HepG2 (cell line): ENCODE data around the gene LTB4R. TPM values are rescaled to one million over a fixed set of nuclear protein-coding genes. Genes with fewer than 3 reads are reported as not detected.

Experiments used
- AGO1 ChIP-seq: fragments of 200-400 bp; formaldehyde crosslinking; IDR thresholded peaks from 2 replicates; pipeline ENCODE4 v1.6.1; 2017; ENCODE audit warnings: mild to moderate bottlenecking, low read depth, low read length, moderate library complexity; ENCODE audit not compliant: poor library complexity, severe bottlenecking
- AKAP8 ChIP-seq: sonication (generic); formaldehyde crosslinking; IDR thresholded peaks from 2 replicates; pipeline ENCODE4 v1.5.1; 2020; ENCODE audit warnings: mild to moderate bottlenecking, missing genetic modification reagents
- ARNT ChIP-seq: fragments of 450-650 bp; IDR thresholded peaks from 2 replicates; pipeline ENCODE4 v1.6.1; 2017
- CHD4 ChIP-seq: fragments of 200-600 bp; sonication (generic); IDR thresholded peaks from 2 replicates; pipeline ENCODE4 v1.7.0; 2017; ENCODE audit warnings: mild to moderate bottlenecking, low read length, borderline replicate concordance
- GABPB1 ChIP-seq: IDR thresholded peaks from 2 replicates; pipeline ENCODE4 v1.6.1; 2016; ENCODE audit warnings: mild to moderate bottlenecking, missing genetic modification reagents, moderate library complexity, missing compliant biosample characterization
- HMGA1 ChIP-seq: sonication (generic); formaldehyde crosslinking; conservative IDR thresholded peaks from 2 replicates; pipeline ENCODE4 v1.4.0; 2020; ENCODE audit warnings: missing genetic modification reagents
- KDM1A ChIP-seq: IDR thresholded peaks from 2 replicates; pipeline ENCODE4 v1.6.1; 2016; ENCODE audit warnings: missing compliant biosample characterization
- LRRFIP1 ChIP-seq: sonication (generic); formaldehyde crosslinking; conservative IDR thresholded peaks from 2 replicates; pipeline ENCODE4 v1.4.0; 2020; ENCODE audit warnings: missing genetic modification reagents
- PBX3 ChIP-seq: sonication (generic); formaldehyde crosslinking; IDR thresholded peaks from 2 replicates; pipeline ENCODE4 v1.8.1; 2023; ENCODE audit warnings: missing genetic modification reagents, inconsistent platforms, borderline replicate concordance
- PHF21A ChIP-seq: sonication (generic); formaldehyde crosslinking; IDR thresholded peaks from 2 replicates; pipeline ENCODE4 v1.5.0; 2020; ENCODE audit warnings: mild to moderate bottlenecking, missing genetic modification reagents
- REST ChIP-seq, 2 experiments: IDR thresholded peaks; 2 replicates each; pipeline ENCODE4 v1.6.1; 2011 to 2012; ENCODE audit warnings: low read length in 2 of 2, borderline replicate concordance in 1 of 2, low read depth in 1 of 2, mild to moderate bottlenecking in 1 of 2, moderate library complexity in 1 of 2
- SAP130 ChIP-seq: IDR thresholded peaks from 2 replicates; pipeline ENCODE4 v1.6.1; 2016; ENCODE audit warnings: low read depth
- SIN3A ChIP-seq: IDR thresholded peaks from 2 replicates; pipeline ENCODE4 v1.6.1; 2011; ENCODE audit warnings: low read depth, mild to moderate bottlenecking, control low read depth, low read length, borderline replicate concordance
- TBP ChIP-seq: sonication (generic); formaldehyde crosslinking; IDR thresholded peaks from 2 replicates; pipeline ENCODE4 v1.5.0; 2020; ENCODE audit warnings: missing genetic modification reagents
- YEATS2 ChIP-seq: sonication (generic); formaldehyde crosslinking; IDR thresholded peaks from 2 replicates; pipeline ENCODE4 v1.4.0; 2020; ENCODE audit warnings: missing genetic modification reagents, borderline replicate concordance
- ZFP91 ChIP-seq: sonication (generic); formaldehyde crosslinking; IDR thresholded peaks from 2 replicates; pipeline ENCODE4 v1.9.0; 2022; ENCODE audit warnings: missing genetic modification reagents, mild to moderate bottlenecking, borderline replicate concordance
- ZNF235 ChIP-seq: sonication (generic); formaldehyde crosslinking; IDR thresholded peaks from 2 replicates; pipeline ENCODE4 v1.8.1; 2023; ENCODE audit warnings: mild to moderate bottlenecking, missing genetic modification reagents, borderline replicate concordance
- ZNF24 ChIP-seq: fragments of 450-650 bp; IDR thresholded peaks from 2 replicates; pipeline ENCODE4 v1.6.1; 2017; ENCODE audit warnings: antibody characterized with exemption, mild to moderate bottlenecking
- ZNF329 ChIP-seq: sonication (generic); formaldehyde crosslinking; IDR thresholded peaks from 2 replicates; pipeline ENCODE4 v1.9.0; 2021; ENCODE audit warnings: low read depth, mild to moderate bottlenecking, missing genetic modification reagents
- ZNF510 ChIP-seq: sonication (generic); formaldehyde crosslinking; IDR thresholded peaks from 2 replicates; pipeline ENCODE4 v1.4.0; 2020; ENCODE audit warnings: low read depth, mild to moderate bottlenecking, missing genetic modification reagents
- ZNF547 ChIP-seq: sonication (generic); formaldehyde crosslinking; IDR thresholded peaks from 2 replicates; pipeline ENCODE4 v1.5.1; 2020; ENCODE audit warnings: mild to moderate bottlenecking, missing genetic modification reagents
- ZNF614 ChIP-seq: IDR thresholded peaks from 2 replicates; pipeline ENCODE4 v1.6.1; 2018; ENCODE audit warnings: missing biosample characterization, missing genetic modification reagents, inconsistent platforms, borderline replicate concordance
- polyA plus RNA-seq, 8 experiments: library from polyadenylated mRNA; depleted of rRNA in 3 of 8; stranded (reverse) in 7 of 8; unstranded in 1 of 8; fragments of >200 nt; fragmentation: Illumina TruSeq in 4 of 8; extraction: Trizol in 4 of 8; gene quantifications; 2 replicates each; pipeline versions ENCODE4 v1.2.1 to v1.2.3, GENCODE V29; 2011 to 2016; ENCODE audit warnings: low read depth in 4 of 8, missing spikeins in 1 of 8, mixed read lengths in 1 of 8; ENCODE audit not compliant: insufficient read depth in 1 of 8
- total RNA-seq, 5 experiments: library from RNA; depleted of rRNA; stranded (reverse); fragments of >200 nt; fragmentation: Illumina TruSeq; extraction: Trizol; gene quantifications; 2 replicates each; pipeline ENCODE4 v1.2.3, GENCODE V29; 2016; ENCODE audit warnings: low read depth in 1 of 5

LTB4R gene
- total and polyA plus RNA-seq, 2 of the 13 experiments (the other 11 are each of a cell fraction or from before 2014, with no cell fraction given) = 3.2 to 8.2 TPM

GRCh38 chr14:24315243-24315806 lies 4.0 kb downstream of the LTB4R start (continued):
- TF ChIP-seq LRRFIP1 (CRISPR knock-in tag) = no peak
- no peak; the same call in 1 of the 2 replicates for TF ChIP-seq PHF21A (CRISPR knock-in tag)
- 0 out of 2 replicates have a peak, but pooled peaks have one; percentile 15 for TF ChIP-seq AKAP8 (CRISPR knock-in tag)
- TF ChIP-seq ZNF329 = 0 out of 2 replicates have a peak, but pooled peaks have one; percentile 71
- no peak for TF ChIP-seq ZNF547 (CRISPR knock-in tag)
- TF ChIP-seq ARNT = no peak
- TF ChIP-seq KDM1A (CRISPR knock-in tag) = no peak
- no peak for TF ChIP-seq GABPB1 (CRISPR knock-in tag)
- TF ChIP-seq YEATS2 (CRISPR knock-in tag) = no peak
- TF ChIP-seq HMGA1 (CRISPR knock-in tag) = no peak
- TF ChIP-seq SAP130 (CRISPR knock-in tag) = peak; percentile 3; the same call in 1 of the 2 replicates
- TF ChIP-seq ZNF235 (CRISPR knock-in tag) = no peak
- TF ChIP-seq SIN3A = 0 out of 2 replicates have a peak, but pooled peaks have one; percentile 62
- TF ChIP-seq PBX3 (CRISPR knock-in tag) = no peak
- TF ChIP-seq ZNF614 (CRISPR knock-in tag) = no peak; the same call in 1 of the 2 replicates
- TF ChIP-seq ZNF24 = no peak
- no peak for TF ChIP-seq TBP (CRISPR knock-in tag)
- no peak for TF ChIP-seq CHD4
- TF ChIP-seq REST (IDR thresholded peaks at IDR 0.05; ENCODE audit: borderline replicate concordance in 1 of 2, low read depth in 1 of 2, low read length in 2 of 2) = no peak
- no peak for TF ChIP-seq ZFP91 (CRISPR knock-in tag)
- TF ChIP-seq AGO1 = no peak
- TF ChIP-seq ZNF510 (CRISPR knock-in tag) = 0 out of 2 replicates have a peak, but pooled peaks have one; percentile 48
